ENCODE results near the gene KSR2. TPM values are rescaled to one million over a fixed set of nuclear protein-coding genes. Genes with fewer than 3 reads are reported as not detected.

KSR2 gene
- total RNA-seq, 1 donor from 2014 or later = not detected

GRCh38 chr12:117441751-117442150, 527.0 kb downstream of the KSR2 start:
- Mint-ChIP-seq H3K9me3 (ENCODE audit: low read depth) (no peaks in the 10 kb centered on the region), H3K27ac (ENCODE audit: unreplicated experiment) (no peak overlapping the region), H3K4me3 (ENCODE audit: unreplicated experiment) (no peak overlapping the region), H3K27me3 (ENCODE audit: low read depth) (peaks cover 22% of the 10 kb centered on the region), H3K36me3 (ENCODE audit: low read depth) (no peaks in the 10 kb centered on the region), H3K4me1 (ENCODE audit: low read depth) (no peaks in the 10 kb centered on the region)
- DNase-seq (ENCODE audit: low spot score) = no peak
- TF ChIP-seq CTCF (IDR thresholded peaks at IDR 0.05) = no peak

- no peak overlapping the region for H3K4me3 Mint-ChIP-seq (ENCODE audit: unreplicated experiment)
- DNase-seq (ENCODE audit: low spot score) = no peak
- H3K27ac Mint-ChIP-seq (ENCODE audit: unreplicated experiment) = no peak overlapping the region
- H3K9me3 Mint-ChIP-seq (ENCODE audit: low read depth) = no peaks in the 10 kb centered on the region
- TF ChIP-seq CTCF (IDR thresholded peaks at IDR 0.05) = no peak
- no peaks in the 10 kb centered on the region for H3K4me1 Mint-ChIP-seq (ENCODE audit: low read depth)
- H3K36me3 Mint-ChIP-seq (ENCODE audit: low read depth) = no peaks in the 10 kb centered on the region
- peaks cover 24% of the 10 kb centered on the region for H3K27me3 Mint-ChIP-seq (ENCODE audit: low read depth)
These were observed 528.4 kb downstream of the KSR2 start for GRCh38 chr12:117440384-117440783.

- H3K36me3 Mint-ChIP-seq (ENCODE audit: low read depth) = no peaks in the 10 kb centered on the region
- no peak for TF ChIP-seq CTCF (IDR thresholded peaks at IDR 0.05)
These were observed 529.2 kb downstream of the KSR2 start for GRCh38 chr12:117439531-117440001.

GRCh38 chr12:117438809-117439208, 530.0 kb downstream of the KSR2 start:
- H3K36me3 Mint-ChIP-seq (ENCODE audit: low read depth) = no peaks in the 10 kb centered on the region
- H3K4me3 Mint-ChIP-seq (ENCODE audit: unreplicated experiment) = no peak overlapping the region
- H3K27ac Mint-ChIP-seq (ENCODE audit: unreplicated experiment) = no peak overlapping the region
- no peak for DNase-seq (ENCODE audit: low spot score)
- H3K27me3 Mint-ChIP-seq (ENCODE audit: low read depth) = peaks cover 24% of the 10 kb centered on the region
- no peak for TF ChIP-seq CTCF (IDR thresholded peaks at IDR 0.05)
- no peaks in the 10 kb centered on the region for H3K4me1 Mint-ChIP-seq (ENCODE audit: low read depth)
- no peaks in the 10 kb centered on the region for H3K9me3 Mint-ChIP-seq (ENCODE audit: low read depth)

More at GRCh38 chr12:117439531-117440001, 529.2 kb downstream of the KSR2 start:
- Mint-ChIP-seq H3K27me3 (ENCODE audit: low read depth) (peaks cover 24% of the 10 kb centered on the region), H3K9me3 (ENCODE audit: low read depth) (no peaks in the 10 kb centered on the region), H3K27ac (ENCODE audit: unreplicated experiment) (no peak overlapping the region), H3K4me3 (ENCODE audit: unreplicated experiment) (no peak overlapping the region), H3K4me1 (ENCODE audit: low read depth) (no peaks in the 10 kb centered on the region)
- no peak for DNase-seq (ENCODE audit: low spot score)

GRCh38 chr12:117437516-117438255, 531.1 kb downstream of the KSR2 start:
- no peak for DNase-seq (ENCODE audit: low spot score)
- Mint-ChIP-seq H3K9me3 (ENCODE audit: low read depth) (no peaks in the 10 kb centered on the region), H3K27me3 (ENCODE audit: low read depth) (peaks cover 18% of the 10 kb centered on the region), H3K27ac (ENCODE audit: unreplicated experiment) (no peak overlapping the region), H3K4me1 (ENCODE audit: low read depth) (no peaks in the 10 kb centered on the region), H3K4me3 (ENCODE audit: unreplicated experiment) (no peak overlapping the region), H3K36me3 (ENCODE audit: low read depth) (no peaks in the 10 kb centered on the region)
- no peak for TF ChIP-seq CTCF (IDR thresholded peaks at IDR 0.05)
